Large intestine (tissue), 3 donors: ENCODE measurements around the gene TSPAN18. TPM values are rescaled to one million over a fixed set of nuclear protein-coding genes. Genes with fewer than 3 reads are reported as not detected.

Experiments used
- DNase-seq, 2 donors: peaks; one replicate each; pipeline versions ENCODE4 v3.0.0 to v3.0.0-alpha.2; 2013
- H3K27ac ChIP-seq: one replicate; pipeline ENCODE4 v1.5.1; 2013; ENCODE audit warnings: low read length
- H3K27me3 ChIP-seq: 2 replicates; pipeline ENCODE4 v1.6.1; 2013; ENCODE audit warnings: low read length; ENCODE audit not compliant: control insufficient read depth, insufficient read depth
- H3K36me3 ChIP-seq: 2 replicates; pipeline ENCODE4 v1.6.1; 2013; ENCODE audit warnings: low read length; ENCODE audit not compliant: control insufficient read depth, insufficient read depth
- H3K4me1 ChIP-seq: one replicate; pipeline ENCODE4 v1.6.1; 2013; ENCODE audit warnings: low read length; ENCODE audit not compliant: control insufficient read depth, insufficient read depth
- H3K4me3 ChIP-seq: one replicate; pipeline ENCODE4 v1.5.1; 2013; ENCODE audit warnings: low read length
- H3K9me3 ChIP-seq: one replicate; pipeline ENCODE4 v1.6.1; 2013; ENCODE audit warnings: mild to moderate bottlenecking, low read depth, low read length, moderate library complexity; ENCODE audit not compliant: control insufficient read depth
- WGBS: methylation state at CpG from one replicate; pipeline ENCODE4 v1.1.5; 2013; ENCODE audit warnings: low lambda C conversion rate; ENCODE audit not compliant: insufficient coverage; 5-methylcytosine and 5-hydroxymethylcytosine counted together
- polyA plus RNA-seq: library from polyadenylated mRNA; unstranded; fragments of 120-200 nt; gene quantifications from one replicate; pipeline ENCODE4 v1.2.1, GENCODE V29; 2013

TSPAN18 gene
- polyA plus RNA-seq, 1 donor = 59.1 TPM

GRCh38 chr11:44886790-44887140 lies 160.0 kb downstream of the TSPAN18 start:
- no CpG with 5 or more reads among the region's 3 CpGs for WGBS
- Histone ChIP-seq H3K4me3 (no peak overlapping the region), H3K9me3 (no peaks in the 10 kb centered on the region), H3K27ac (peak overlapping the region; percentile 0), H3K36me3 (no peaks in the 10 kb centered on the region), H3K4me1 (peaks cover 54% of the 10 kb centered on the region), H3K27me3 (no peaks in the 10 kb centered on the region)
- peak in 1 of 2 donors; percentile 37 for DNase-seq

GRCh38 chr11:44887636-44888035 lies 160.9 kb downstream of the TSPAN18 start:
- no CpG with 5 or more reads among the region's 3 CpGs for WGBS
- no peaks in the 10 kb centered on the region for H3K27me3 ChIP-seq
- peaks cover 46% of the 10 kb centered on the region for H3K4me1 ChIP-seq
- peak in 1 of 2 donors; percentile 39 for DNase-seq
- no peaks in the 10 kb centered on the region for H3K9me3 ChIP-seq
- no peak overlapping the region for H3K4me3 ChIP-seq
- no peak overlapping the region for H3K27ac ChIP-seq
- no peaks in the 10 kb centered on the region for H3K36me3 ChIP-seq

- no peaks in the 10 kb centered on the region for H3K36me3 ChIP-seq
- no peak overlapping the region for H3K4me3 ChIP-seq
- no peak for DNase-seq
- WGBS = no CpG with 5 or more reads among the region's 1 CpG
- no peaks in the 10 kb centered on the region for H3K9me3 ChIP-seq
- H3K27me3 ChIP-seq = no peaks in the 10 kb centered on the region
- H3K27ac ChIP-seq = no peak overlapping the region
- H3K4me1 ChIP-seq = peaks cover 30% of the 10 kb centered on the region
These were observed 162.5 kb downstream of the TSPAN18 start for GRCh38 chr11:44889266-44889665.

GRCh38 chr11:44892843-44893242 lies 166.1 kb downstream of the TSPAN18 start:
- Histone ChIP-seq H3K27me3 (no peaks in the 10 kb centered on the region), H3K36me3 (no peaks in the 10 kb centered on the region), H3K9me3 (no peaks in the 10 kb centered on the region), H3K27ac (no peak overlapping the region), H3K4me3 (no peak overlapping the region), H3K4me1 (peaks cover 1% of the 10 kb centered on the region)
- no CpG with 5 or more reads among the region's 7 CpGs for WGBS
- DNase-seq = no peak

- Histone ChIP-seq H3K36me3 (no peaks in the 10 kb centered on the region), H3K27ac (peak overlapping the region; percentile 5), H3K27me3 (no peaks in the 10 kb centered on the region), H3K9me3 (no peaks in the 10 kb centered on the region), H3K4me3 (no peak overlapping the region), H3K4me1 (no peaks in the 10 kb centered on the region)
- DNase-seq = no peak
- WGBS = 70% methylated on average over 2 of the region's 10 CpGs
These were observed 166.6 kb downstream of the TSPAN18 start for GRCh38 chr11:44893308-44893822.

GRCh38 chr11:44893846-44894617 lies 167.3 kb downstream of the TSPAN18 start:
- Histone ChIP-seq H3K36me3 (peaks cover 2% of the 10 kb centered on the region), H3K27me3 (no peaks in the 10 kb centered on the region), H3K4me1 (no peaks in the 10 kb centered on the region), H3K27ac (peak overlapping the region; percentile 5), H3K9me3 (no peaks in the 10 kb centered on the region), H3K4me3 (no peak overlapping the region)
- DNase-seq = peak; percentile 58 to 68
- no CpG with 5 or more reads among the region's 21 CpGs for WGBS

- DNase-seq = peak in 1 of 2 donors; percentile 65
- Histone ChIP-seq H3K27me3 (no peaks in the 10 kb centered on the region), H3K36me3 (peaks cover 4% of the 10 kb centered on the region)
These were observed 173.2 kb downstream of the TSPAN18 start for GRCh38 chr11:44899959-44900358.

GRCh38 chr11:44901120-44901633 lies 174.4 kb downstream of the TSPAN18 start:
- WGBS = no CpG with 5 or more reads among the region's 7 CpGs

More at GRCh38 chr11:44899959-44900358, 173.2 kb downstream of the TSPAN18 start:
- Histone ChIP-seq H3K4me3 (no peak overlapping the region), H3K27ac (no peak overlapping the region), H3K4me1 (no peaks in the 10 kb centered on the region), H3K9me3 (no peaks in the 10 kb centered on the region)
- WGBS = no CpG with 5 or more reads among the region's 3 CpGs

GRCh38 chr11:44901786-44902185 lies 175.0 kb downstream of the TSPAN18 start:
- Histone ChIP-seq H3K27ac (peak overlapping the region; percentile 6), H3K9me3 (no peaks in the 10 kb centered on the region), H3K4me1 (peaks cover 12% of the 10 kb centered on the region), H3K27me3 (no peaks in the 10 kb centered on the region), H3K36me3 (peaks cover 4% of the 10 kb centered on the region), H3K4me3 (no peak overlapping the region)
- 83% methylated on average over 1 of the region's 5 CpGs for WGBS
- peak; percentile 48 to 64 for DNase-seq

More at GRCh38 chr11:44901120-44901633, 174.4 kb downstream of the TSPAN18 start:
- Histone ChIP-seq H3K27me3 (no peaks in the 10 kb centered on the region), H3K27ac (no peak overlapping the region), H3K9me3 (no peaks in the 10 kb centered on the region), H3K36me3 (peaks cover 4% of the 10 kb centered on the region), H3K4me1 (peaks cover 6% of the 10 kb centered on the region), H3K4me3 (no peak overlapping the region)
- DNase-seq = peak in 1 of 2 donors; percentile 46

GRCh38 chr11:44903035-44903434 lies 176.3 kb downstream of the TSPAN18 start:
- Histone ChIP-seq H3K4me1 (peaks cover 20% of the 10 kb centered on the region), H3K36me3 (peaks cover 4% of the 10 kb centered on the region), H3K27me3 (no peaks in the 10 kb centered on the region), H3K4me3 (no peak overlapping the region), H3K27ac (no peak overlapping the region), H3K9me3 (no peaks in the 10 kb centered on the region)
- no peak for DNase-seq
- 100% methylated on average over 2 of the region's 7 CpGs for WGBS
